Activated T-cell treated with anti-CD3 and anti-CD28 coated beads, Interleukin-2, amount 50 U/mL, for 72 hours (primary cell): ENCODE data around the gene MOSMO. TPM values are rescaled to one million over a fixed set of nuclear protein-coding genes. Genes with fewer than 3 reads are reported as not detected.
"Not testable (repeated sequence)": the region's sequence is repeated elsewhere in the genome, so short reads cannot be mapped to it uniquely, and the experiment has no call there.

Source experiments
- ATAC-seq, 2 donors: fragments of 150-1000 bp; cut with Tn5 transposase; replicated peaks in 1 of 2; 2 replicates each; pipeline ENCODE4 v1.10.0; 2021; ENCODE audit warnings: moderate library complexity in 2 of 2, mild to moderate bottlenecking in 1 of 2
- DNase-seq, 2 donors: peaks; one replicate each; pipeline ENCODE4 v3.0.0; 2021 to 2022; ENCODE audit warnings: mixed read lengths in 1 of 2
- H3K27ac Mint-ChIP-seq: one replicate; pipeline ENCODE4 v1.8.0; 2022; ENCODE audit warnings: mild to moderate bottlenecking, moderate library complexity, mixed read lengths
- H3K27me3 Mint-ChIP-seq: one replicate; pipeline ENCODE4 v1.8.0; 2022; ENCODE audit warnings: low read depth, mixed read lengths
- H3K36me3 Mint-ChIP-seq, 2 donors: one replicate each; pipeline ENCODE4 v1.8.0; 2022; ENCODE audit warnings: mixed read lengths in 2 of 2, mild to moderate bottlenecking in 1 of 2; ENCODE audit not compliant: insufficient read depth in 2 of 2
- H3K4me1 Mint-ChIP-seq: one replicate; pipeline ENCODE4 v1.8.0; 2022; ENCODE audit warnings: low read depth, mixed read lengths
- H3K4me3 Mint-ChIP-seq, 2 donors: one replicate each; pipeline ENCODE4 v1.8.0; 2022; ENCODE audit warnings: mild to moderate bottlenecking in 2 of 2, mixed read lengths in 2 of 2, moderate library complexity in 2 of 2
- H3K9me3 Mint-ChIP-seq, 2 donors: one replicate each; pipeline ENCODE4 v1.8.0; 2022; ENCODE audit warnings: mixed read lengths in 2 of 2
- total RNA-seq, 2 donors: library from RNA; stranded (reverse); gene quantifications; one replicate each; pipeline ENCODE4 v1.2.3, GENCODE V29; 2022

MOSMO gene
- total RNA-seq, 2 donors from 2014 or later = 16.3 to 16.4 TPM

- DNase-seq (no peak), ATAC-seq (no peak)
- H3K4me3 Mint-ChIP-seq = no peak overlapping the region
- peaks cover 0 to 3% of the 10 kb centered on the region in 2 donors for H3K36me3 Mint-ChIP-seq
- H3K27ac Mint-ChIP-seq = no peak overlapping the region
- H3K27me3 Mint-ChIP-seq = no peaks in the 10 kb centered on the region
- peaks cover 31% of the 10 kb centered on the region for H3K4me1 Mint-ChIP-seq
- H3K9me3 Mint-ChIP-seq = no peaks in the 10 kb centered on the region
Measured at GRCh38 chr16:22030087-22030812, 22.3 kb downstream of the MOSMO start.

GRCh38 chr16:22031483-22032083 lies 23.7 kb downstream of the MOSMO start:
- no peak for DNase-seq
- Mint-ChIP-seq H3K36me3 (peaks cover 0 to 3% of the 10 kb centered on the region in 2 donors), H3K27ac (no peak overlapping the region), H3K4me3 (no peak overlapping the region), H3K27me3 (no peaks in the 10 kb centered on the region), H3K9me3 (no peaks in the 10 kb centered on the region), H3K4me1 (peaks cover 33% of the 10 kb centered on the region)
- ATAC-seq = no peak

- Mint-ChIP-seq H3K27ac (peak overlapping the region; percentile 85), H3K9me3 (no peaks in the 10 kb centered on the region), H3K4me1 (peaks cover 26% of the 10 kb centered on the region)
Measured at GRCh38 chr16:22034503-22034902, 26.6 kb downstream of the MOSMO start.

GRCh38 chr16:22035153-22035552 lies 27.2 kb downstream of the MOSMO start:
- no peaks in the 10 kb centered on the region for H3K27me3 Mint-ChIP-seq
- H3K27ac Mint-ChIP-seq = peak overlapping the region; percentile 85
- H3K36me3 Mint-ChIP-seq = peaks cover 1 to 3% of the 10 kb centered on the region in 2 donors
- peaks cover 26% of the 10 kb centered on the region for H3K4me1 Mint-ChIP-seq
- ATAC-seq (peak; percentile 56 to 58), DNase-seq (no peak)
- H3K9me3 Mint-ChIP-seq = no peaks in the 10 kb centered on the region
- H3K4me3 Mint-ChIP-seq = peak overlapping the region; percentile 35 to 41

More at GRCh38 chr16:22034503-22034902, 26.6 kb downstream of the MOSMO start:
- Mint-ChIP-seq H3K4me3 (peak overlapping the region; percentile 35 to 41), H3K27me3 (no peaks in the 10 kb centered on the region), H3K36me3 (peaks cover 1 to 3% of the 10 kb centered on the region in 2 donors)
- DNase-seq (no peak), ATAC-seq (no peak)

GRCh38 chr16:22043882-22044281 lies 36.0 kb downstream of the MOSMO start:
- ATAC-seq, DNase-seq, H3K27ac Mint-ChIP-seq, H3K4me3 Mint-ChIP-seq, H3K27me3 Mint-ChIP-seq, H3K9me3 Mint-ChIP-seq, H3K4me1 Mint-ChIP-seq, H3K36me3 Mint-ChIP-seq: not testable (repeated sequence)

- not testable (repeated sequence) for H3K9me3 Mint-ChIP-seq, H3K27ac Mint-ChIP-seq, H3K4me3 Mint-ChIP-seq, H3K27me3 Mint-ChIP-seq, DNase-seq, H3K36me3 Mint-ChIP-seq, ATAC-seq, H3K4me1 Mint-ChIP-seq
Measured at GRCh38 chr16:22045888-22046287, 38.0 kb downstream of the MOSMO start.

- no peak for DNase-seq
- H3K27me3 Mint-ChIP-seq = no peaks in the 10 kb centered on the region
- ATAC-seq = no peak
- no peak overlapping the region for H3K27ac Mint-ChIP-seq
- no peaks in the 10 kb centered on the region for H3K9me3 Mint-ChIP-seq
- H3K4me1 Mint-ChIP-seq = peaks cover 33% of the 10 kb centered on the region
- no peak overlapping the region for H3K4me3 Mint-ChIP-seq
- no peaks in the 10 kb centered on the region for H3K36me3 Mint-ChIP-seq
Measured at GRCh38 chr16:22050963-22051362, 43.1 kb downstream of the MOSMO start.

GRCh38 chr16:22052980-22053379 lies 45.1 kb downstream of the MOSMO start:
- H3K27me3 Mint-ChIP-seq = no peaks in the 10 kb centered on the region
- peaks cover 33% of the 10 kb centered on the region for H3K4me1 Mint-ChIP-seq
- DNase-seq (no peak), ATAC-seq (no peak)
- H3K4me3 Mint-ChIP-seq = no peak overlapping the region
- no peak overlapping the region for H3K27ac Mint-ChIP-seq
- peaks cover 0 to 8% of the 10 kb centered on the region in 2 donors for H3K36me3 Mint-ChIP-seq
- peaks cover 0 to 2% of the 10 kb centered on the region in 2 donors for H3K9me3 Mint-ChIP-seq

- Mint-ChIP-seq H3K4me3 (peak overlapping the region; percentile 40 to 41), H3K9me3 (peaks cover 4 to 7% of the 10 kb centered on the region in 2 donors), H3K36me3 (peaks cover 5 to 13% of the 10 kb centered on the region in 2 donors), H3K27ac (peak overlapping the region; percentile 88), H3K27me3 (no peaks in the 10 kb centered on the region), H3K4me1 (peaks cover 40% of the 10 kb centered on the region)
- peak; percentile 15 to 18 for DNase-seq
- peak; percentile 71 to 72 for ATAC-seq
Measured at GRCh38 chr16:22053921-22054341, 46.0 kb downstream of the MOSMO start.

- H3K36me3 Mint-ChIP-seq = peaks cover 9 to 16% of the 10 kb centered on the region in 2 donors
- H3K27ac Mint-ChIP-seq = peak overlapping the region; percentile 92
- peaks cover 50% of the 10 kb centered on the region for H3K4me1 Mint-ChIP-seq
- no peaks in the 10 kb centered on the region for H3K27me3 Mint-ChIP-seq
- DNase-seq (peak; percentile 10 to 23), ATAC-seq (peak; percentile 84 to 90)
- peaks cover 6 to 9% of the 10 kb centered on the region in 2 donors for H3K9me3 Mint-ChIP-seq
- peak overlapping the region; percentile 14 to 58 for H3K4me3 Mint-ChIP-seq
Measured at GRCh38 chr16:22054847-22055590, 47.1 kb downstream of the MOSMO start.

- no peak for DNase-seq
- Mint-ChIP-seq H3K27ac (no peak overlapping the region), H3K4me1 (peaks cover 59% of the 10 kb centered on the region), H3K36me3 (peaks cover 9 to 16% of the 10 kb centered on the region in 2 donors), H3K4me3 (peak overlapping the region in 1 of 2 donors; percentile 58), H3K9me3 (peaks cover 6 to 9% of the 10 kb centered on the region in 2 donors), H3K27me3 (no peaks in the 10 kb centered on the region)
- ATAC-seq = no peak
Measured at GRCh38 chr16:22055881-22056280, 48.0 kb downstream of the MOSMO start.

GRCh38 chr16:22063888-22064467 lies 56.1 kb downstream of the MOSMO start:
- peaks cover 13 to 14% of the 10 kb centered on the region in 2 donors for H3K36me3 Mint-ChIP-seq
- H3K4me1 Mint-ChIP-seq = peaks cover 21% of the 10 kb centered on the region
- H3K27me3 Mint-ChIP-seq = no peaks in the 10 kb centered on the region
- H3K4me3 Mint-ChIP-seq = no peak overlapping the region
- no peak for ATAC-seq
- H3K27ac Mint-ChIP-seq = no peak overlapping the region
- no peak for DNase-seq
- peaks cover 4 to 5% of the 10 kb centered on the region in 2 donors for H3K9me3 Mint-ChIP-seq

- peaks cover 8% of the 10 kb centered on the region for H3K4me1 Mint-ChIP-seq
- H3K4me3 Mint-ChIP-seq = no peak overlapping the region
- peaks cover 2 to 4% of the 10 kb centered on the region in 2 donors for H3K9me3 Mint-ChIP-seq
- ATAC-seq (no peak), DNase-seq (no peak)
- peaks cover 9 to 12% of the 10 kb centered on the region in 2 donors for H3K36me3 Mint-ChIP-seq
- no peak overlapping the region for H3K27ac Mint-ChIP-seq
- no peaks in the 10 kb centered on the region for H3K27me3 Mint-ChIP-seq
Measured at GRCh38 chr16:22065252-22065651, 57.3 kb downstream of the MOSMO start.
